GM18502 (cell line): ENCODE results near the gene EPHB1.
"Not testable (repeated sequence)": the region's sequence is repeated elsewhere in the genome, so short reads cannot be mapped to it uniquely, and the experiment has no call there.

Experiments used
- ATAC-seq: cut with Tn5 transposase; IDR thresholded peaks from one replicate; pipeline ENCODE4 v1.9.1; 2021; ENCODE audit warnings: mild to moderate bottlenecking; ENCODE audit not compliant: unreplicated experiment, poor library complexity

Gene EPHB1

GRCh38 chr3:135091946-135092345 lies 296.9 kb downstream of the EPHB1 start:
- ATAC-seq: no peak

DNA sequence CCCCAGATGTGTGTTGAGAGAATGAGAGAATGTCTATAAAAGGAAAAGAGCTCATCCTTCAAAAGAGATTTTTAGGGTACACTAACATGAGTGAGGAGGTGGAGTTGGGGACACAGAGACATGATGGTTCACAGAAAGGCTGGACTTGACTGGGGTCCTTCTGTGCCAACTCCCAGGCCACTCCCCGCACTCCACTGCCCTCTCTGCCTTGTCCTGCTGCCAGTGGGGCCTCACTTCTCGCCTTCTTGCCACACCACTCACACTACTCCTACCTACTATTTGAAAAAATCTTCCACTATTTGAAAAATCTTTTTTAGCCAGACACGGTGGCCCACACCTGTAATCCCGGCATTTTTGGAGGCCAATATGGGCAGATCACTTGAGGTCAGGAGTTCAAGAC lies 298.1 kb downstream of the EPHB1 start:
- no peak for ATAC-seq

GRCh38 chr3:135097276-135097946 lies 302.4 kb downstream of the EPHB1 start:
- no peak for ATAC-seq

GRCh38 chr3:135099734-135100355 lies 304.8 kb downstream of the EPHB1 start:
- no peak for ATAC-seq

DNA sequence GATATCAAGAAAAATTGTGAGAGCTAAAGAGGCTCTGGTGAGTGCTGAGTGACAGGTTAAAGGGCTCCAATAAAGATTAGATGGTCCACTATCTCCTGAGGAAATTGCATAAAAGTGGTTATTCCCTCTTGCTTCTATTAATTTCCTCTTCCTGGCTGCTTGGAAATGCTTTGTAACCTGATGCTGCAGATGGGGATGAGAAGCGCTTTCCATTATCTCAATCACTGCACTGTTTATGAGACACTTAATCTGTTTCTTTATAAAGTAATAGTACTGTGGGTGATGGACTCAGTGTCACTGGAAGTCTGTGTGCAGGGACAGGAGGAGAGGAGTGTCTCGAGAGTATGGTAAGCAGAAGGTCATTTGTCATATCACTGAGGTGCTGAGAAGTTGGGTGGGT lies 305.3 kb downstream of the EPHB1 start:
- no peak for ATAC-seq

DNA sequence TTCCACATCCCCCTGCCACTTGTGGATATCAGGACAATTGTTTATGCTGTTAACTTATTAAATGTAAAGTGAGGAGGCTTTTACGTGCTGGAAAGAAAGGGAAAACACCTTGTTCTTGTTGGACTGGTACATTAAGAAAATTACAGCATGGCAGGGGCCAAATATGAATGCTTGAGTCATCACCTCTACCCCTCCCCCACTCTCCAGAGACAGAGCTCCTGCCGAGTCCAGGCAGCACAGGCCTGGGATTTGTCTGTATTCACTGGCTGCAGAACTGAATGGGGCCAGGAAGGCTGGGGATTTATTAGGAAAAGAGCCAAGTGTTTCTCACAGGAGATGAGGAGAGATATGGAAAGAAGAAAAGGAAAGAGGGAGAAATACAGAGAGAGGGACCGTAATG lies 308.9 kb downstream of the EPHB1 start:
- ATAC-seq: no peak

DNA sequence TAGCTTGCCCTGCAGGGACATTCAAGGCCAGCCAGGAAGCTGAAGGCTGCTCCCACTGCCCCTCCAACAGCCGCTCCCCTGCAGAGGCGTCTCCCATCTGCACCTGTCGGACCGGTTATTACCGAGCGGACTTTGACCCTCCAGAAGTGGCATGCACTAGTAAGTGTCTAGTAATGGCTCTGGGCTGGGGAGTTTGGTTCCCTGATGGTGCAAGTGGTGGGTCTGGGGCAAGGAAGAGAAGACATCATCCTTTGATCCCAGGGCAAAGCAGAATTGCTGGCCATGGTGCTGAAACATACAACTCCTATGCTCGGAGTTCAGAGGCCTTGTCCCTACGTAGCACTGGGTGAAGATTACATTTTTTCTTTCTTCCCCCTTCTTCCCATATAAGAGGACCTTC lies 311.4 kb downstream of the EPHB1 start:
- no peak for ATAC-seq

DNA sequence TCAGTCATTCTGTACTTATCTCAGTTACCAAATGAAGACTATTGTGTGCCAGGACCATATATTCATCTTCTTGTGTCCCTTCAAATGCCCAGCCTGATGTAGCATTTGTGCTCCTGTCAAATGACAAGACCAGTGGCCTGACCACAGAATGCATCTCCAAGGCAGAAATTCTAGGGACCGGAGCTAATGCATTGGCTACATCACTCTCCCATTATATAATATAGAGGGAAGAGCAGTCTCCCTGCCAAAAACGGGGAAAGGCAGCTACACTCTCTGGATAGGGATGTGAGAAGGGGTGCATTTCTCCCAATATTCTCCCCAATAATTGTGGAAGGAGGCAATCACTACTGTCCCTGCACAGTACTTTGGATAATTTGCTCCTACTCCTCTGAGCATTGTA lies 312.0 kb downstream of the EPHB1 start:
- ATAC-seq: no peak

- ATAC-seq: no peak
These were observed 314.6 kb downstream of the EPHB1 start for GRCh38 chr3:135109681-135110080.

GRCh38 chr3:135114551-135114950 lies 319.5 kb downstream of the EPHB1 start:
- ATAC-seq: not testable (repeated sequence)

GRCh38 chr3:135117977-135118376 lies 322.9 kb downstream of the EPHB1 start:
- ATAC-seq: no peak

GRCh38 chr3:135118792-135119191 lies 323.7 kb downstream of the EPHB1 start:
- no peak for ATAC-seq

DNA sequence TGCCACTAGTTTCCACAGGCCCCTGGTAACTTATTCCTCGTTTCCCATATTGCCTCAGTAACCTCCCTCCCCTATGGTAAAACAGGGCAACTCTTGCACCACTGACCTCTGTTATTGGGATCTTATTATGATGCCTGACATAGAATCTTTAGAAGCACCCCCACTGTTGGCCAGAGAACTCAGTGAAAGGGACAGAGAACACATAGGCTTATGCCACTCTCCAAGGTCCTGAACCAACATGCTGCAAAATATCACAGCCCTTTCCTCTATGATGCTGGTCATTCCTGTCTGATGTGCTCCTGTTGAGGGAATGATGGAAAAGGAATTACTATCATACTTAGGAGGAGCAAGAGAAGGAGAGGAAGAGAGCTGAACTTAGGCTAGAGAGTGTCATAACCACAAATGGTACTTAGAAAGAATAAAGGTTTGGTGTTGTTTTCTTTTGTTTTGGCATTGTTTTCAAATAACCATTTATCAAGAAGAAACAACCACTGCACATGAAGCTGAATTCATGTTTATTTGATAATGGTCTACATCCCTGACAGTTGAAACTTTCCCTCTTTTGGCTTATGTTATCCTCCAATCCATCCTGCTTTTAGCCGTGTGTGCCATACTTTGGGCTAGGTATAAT lies 330.2 kb downstream of the EPHB1 start:
- no peak for ATAC-seq

DNA sequence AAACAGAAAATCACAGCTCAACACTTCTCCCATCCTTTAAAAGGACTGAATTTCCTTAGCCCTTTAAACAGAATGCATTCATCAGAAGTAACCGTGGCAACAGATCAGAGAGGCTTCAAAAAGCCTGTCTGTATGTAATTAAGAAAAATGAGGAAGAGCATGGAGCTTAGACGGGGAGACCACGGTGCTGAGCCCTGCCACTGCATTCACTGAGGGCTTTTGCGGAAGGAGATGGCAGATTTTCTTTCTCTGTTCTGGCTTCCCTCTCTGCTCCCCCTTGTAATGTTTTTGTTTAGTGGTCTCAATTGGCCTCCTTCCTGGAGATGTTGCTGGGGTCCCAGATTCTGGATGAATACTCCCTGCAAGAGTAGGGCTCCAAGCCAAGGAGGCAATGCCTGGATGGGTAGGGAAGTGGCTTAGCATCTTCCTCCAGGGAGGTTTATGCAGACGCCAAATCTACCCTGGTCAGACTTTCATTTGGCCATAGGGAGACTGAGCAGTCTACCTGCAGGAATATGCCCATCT lies 332.9 kb downstream of the EPHB1 start:
- no peak for ATAC-seq

DNA sequence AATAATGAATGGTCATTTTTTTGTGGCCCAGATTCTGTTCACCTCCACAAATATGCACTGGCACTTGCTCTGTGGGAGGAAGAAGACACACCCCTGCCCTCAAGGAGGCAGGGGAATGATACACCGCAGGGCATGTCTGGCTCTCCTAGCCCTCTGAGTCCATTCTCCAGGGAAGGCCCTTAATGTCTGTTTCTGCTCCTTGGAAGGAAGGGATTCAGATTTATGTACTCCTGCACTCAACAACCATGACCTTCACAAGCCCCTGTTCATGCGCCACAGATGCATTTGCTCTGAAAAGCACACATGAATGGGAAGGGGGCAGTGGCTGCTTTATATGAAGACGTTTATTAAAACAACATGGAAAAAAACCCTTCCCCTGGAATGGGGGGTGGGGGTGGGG lies 333.8 kb downstream of the EPHB1 start:
- ATAC-seq: no peak

- ATAC-seq: no peak
These were observed 336.2 kb downstream of the EPHB1 start for GRCh38 chr3:135131290-135131689.

- no peak for ATAC-seq
These were observed 339.0 kb downstream of the EPHB1 start for GRCh38 chr3:135133905-135134683.

- ATAC-seq: no peak
These were observed 339.6 kb downstream of the EPHB1 start for GRCh38 chr3:135134684-135135075.

GRCh38 chr3:135135445-135135844 lies 340.4 kb downstream of the EPHB1 start:
- ATAC-seq: no peak

GRCh38 chr3:135136361-135137100 lies 341.5 kb downstream of the EPHB1 start:
- no peak for ATAC-seq
